ENCODE results near the gene SLC44A3. TPM values are rescaled to one million over a fixed set of nuclear protein-coding genes. Genes with fewer than 3 reads are reported as not detected.

SLC44A3 gene
- total and polyA plus RNA-seq, 9 of the 15 experiments (the other 6 are each of a cell fraction or from before 2014, with no cell fraction given), result not detected

- Histone ChIP-seq H3K4me1 (replicated peaks in 1 of 2; ENCODE audit: control insufficient read depth in 2 of 2, insufficient read depth in 2 of 2, low read length in 2 of 2) (peaks cover 3% of the 10 kb centered on the region in 2 experiments; a peak in 4 of 5 replicates), H3K79me2 (ENCODE audit: control insufficient read depth, insufficient read depth, low read length) (no peaks in the 10 kb centered on the region), H3K4me3 (no peak overlapping the region), H3K27ac (ENCODE audit: extremely low read depth, low read depth, low read length) (no peak overlapping the region), H3K27me3 (ENCODE audit: control insufficient read depth in 2 of 2, insufficient read depth in 2 of 2, low read length in 2 of 2) (no peaks in the 10 kb centered on the region), H3K9ac (ENCODE audit: insufficient read depth in 1 of 2, low read depth in 2 of 2, low read length in 2 of 2) (no peak overlapping the region), H3K4me2 (ENCODE audit: insufficient read depth, low read length) (no peak overlapping the region), H3K9me3 (replicated peaks; ENCODE audit: control insufficient read depth, insufficient read depth, low read depth, low read length) (no peaks in the 10 kb centered on the region), H4K20me1 (replicated peaks; ENCODE audit: control insufficient read depth, insufficient read depth, low read length) (no peaks in the 10 kb centered on the region), H3K9me1 (ENCODE audit: control insufficient read depth, insufficient read depth, low read length) (no peaks in the 10 kb centered on the region), H3K36me3 (ENCODE audit: control insufficient read depth, insufficient read depth, low read length) (no peaks in the 10 kb centered on the region), H2AFZ (ENCODE audit: low read depth, low read length) (no peak overlapping the region)
- 19% methylated on average over 6 of the region's 6 CpGs for WGBS (ENCODE audit: insufficient coverage, low coverage, missing lambda C conversion rate)
- ChIA-PET CTCF (ENCODE audit: low intra/inter-chr PET ratio) (interaction anchor here (0.5 to 2.3 kb wide), 7 partner anchors 85 to 781 kb away, joined by 3 to 25 read pairs (median 3); no protein-coding TSS in a partner anchor), POLR2A (interaction anchor here (0.7 kb wide), 1 partner anchor 790 kb away, joined by 3 read pairs; no protein-coding TSS in a partner anchor)
- FAIRE-seq (no peak), DNase-seq (ENCODE audit: extremely low read depth in 1 of 4, low spot score in 3 of 4) (no peak), ATAC-seq (no peak)
- intact Hi-C loops (cut with micrococcal nuclease) (loop anchor here (5.0 to 10.0 kb wide), 3 partner anchors 202 to 469 kb away; no protein-coding TSS in a partner anchor), in situ Hi-C loops (cut with MboI) (loop anchor here (10.0 kb wide), 1 partner anchor 742 kb away; no protein-coding TSS in a partner anchor)
- BruUV-seq (replicated peaks), result no TSS peak
- no peak for TF ChIP-seq ZSCAN32 (CRISPR knock-in tag; IDR thresholded peaks at IDR 0.05)
- no peak for TF ChIP-seq U2AF2 (optimal IDR thresholded peaks at IDR 0.05; ENCODE audit: low read depth, low read length)
Measured at GRCh38 chr1:94806441-94806871, 13.7 kb upstream of the SLC44A3 start.

GRCh38 chr1:94807742-94808491 is 12.2 kb upstream of the SLC44A3 start:
- H3K27me3 ChIP-seq (ENCODE audit: control insufficient read depth in 2 of 2, insufficient read depth in 2 of 2, low read length in 2 of 2), result no peaks in the 10 kb centered on the region
- FAIRE-seq (peak; percentile 85), ATAC-seq (peak; percentile 93), DNase-seq (ENCODE audit: extremely low read depth in 1 of 4, low spot score in 3 of 4) (peak; percentile 33 to 61 (median 48))
- BruUV-seq (replicated peaks), result no TSS peak
- ChIA-PET POLR2A (interaction anchor here (0.9 to 1.0 kb wide), 2 partner anchors 46 to 327 kb away, joined by 3 to 5 read pairs; no protein-coding TSS in a partner anchor), CTCF (ENCODE audit: low intra/inter-chr PET ratio) (interaction anchor here (0.7 kb wide), 1 partner anchor 323 kb away, joined by 3 read pairs; no protein-coding TSS in a partner anchor)
- H3K36me3 ChIP-seq (ENCODE audit: control insufficient read depth, insufficient read depth, low read length), result no peaks in the 10 kb centered on the region
- H3K9me1 ChIP-seq (ENCODE audit: control insufficient read depth, insufficient read depth, low read length), result no peaks in the 10 kb centered on the region
- H3K9me3 ChIP-seq (replicated peaks; ENCODE audit: control insufficient read depth, insufficient read depth, low read depth, low read length), result no peaks in the 10 kb centered on the region
- no peak overlapping the region for H3K4me2 ChIP-seq (ENCODE audit: insufficient read depth, low read length)
- H3K4me3 ChIP-seq, result no peak overlapping the region
- no peak overlapping the region for H2AFZ ChIP-seq (ENCODE audit: low read depth, low read length)
- H4K20me1 ChIP-seq (replicated peaks; ENCODE audit: control insufficient read depth, insufficient read depth, low read length), result no peaks in the 10 kb centered on the region
- intact Hi-C loops (cut with micrococcal nuclease) (loop anchor here (5.0 to 10.0 kb wide), 3 partner anchors 203 to 471 kb away; no protein-coding TSS in a partner anchor), in situ Hi-C loops (cut with MboI) (loop anchor here (10.0 kb wide), 1 partner anchor 743 kb away; no protein-coding TSS in a partner anchor)
- H3K9ac ChIP-seq (ENCODE audit: insufficient read depth in 1 of 2, low read depth in 2 of 2, low read length in 2 of 2), result no peak overlapping the region
- 2% methylated on average over 12 of the region's 12 CpGs for WGBS (ENCODE audit: insufficient coverage, low coverage, missing lambda C conversion rate)
- no peaks in the 10 kb centered on the region for H3K79me2 ChIP-seq (ENCODE audit: control insufficient read depth, insufficient read depth, low read length)
- H3K4me1 ChIP-seq (replicated peaks in 1 of 2; ENCODE audit: control insufficient read depth in 2 of 2, insufficient read depth in 2 of 2, low read length in 2 of 2), result peaks cover 0 to 3% of the 10 kb centered on the region in 2 experiments; a peak in 3 of 5 replicates
- no peak overlapping the region for H3K27ac ChIP-seq (ENCODE audit: extremely low read depth, low read depth, low read length)
- TF ChIP-seq NR1H2 (CRISPR knock-in tag; IDR thresholded peaks at IDR 0.05) (no peak), NUFIP1 (IDR thresholded peaks at IDR 0.05; ENCODE audit: partially characterized antibody) (no peak), GATAD2A (IDR thresholded peaks at IDR 0.05) (no peak), DPF2 (IDR thresholded peaks at IDR 0.05) (0 out of 2 replicates have a peak, but pooled peaks have one; percentile 41), FOXP4 (CRISPR knock-in tag; IDR thresholded peaks at IDR 0.05; ENCODE audit: borderline replicate concordance) (no peak), ZNF24 (IDR thresholded peaks at IDR 0.05) (no peak), ZFP36 (IDR thresholded peaks at IDR 0.05; ENCODE audit: low read depth, low read length, partially characterized antibody) (no peak), ZNF695 (CRISPR knock-in tag; IDR thresholded peaks at IDR 0.05) (no peak), GTF2E2 (tag; IDR thresholded peaks at IDR 0.05) (no peak), RNF2 (IDR thresholded peaks at IDR 0.05) (peak; percentile 44; the same call in 1 of the 2 replicates), ESRRA (IDR thresholded peaks at IDR 0.05; ENCODE audit: borderline replicate concordance, low read depth) (peak; percentile 76; the same call in 1 of the 2 replicates), ZNF282 (CRISPR knock-in tag; IDR thresholded peaks at IDR 0.05) (no peak)

Measured in K562 (cell line).